Fibroblast of the aortic adventitia (primary cell): ENCODE results near the gene LMTK3. TPM values are rescaled to one million over a fixed set of nuclear protein-coding genes. Genes with fewer than 3 reads are reported as not detected.
A peak's percentile ranks its signal among the peaks of the same experiment; 100 is the strongest.
"Not testable (repeated sequence)": the region's sequence is repeated elsewhere in the genome, so short reads cannot be mapped to it uniquely, and the experiment has no call there.

Experiments used
- DNase-seq: peaks from one replicate; pipeline ENCODE4 v3.0.0-alpha.2; 2010; ENCODE audit warnings: low read depth
- H3K4me3 ChIP-seq: 2 replicates; pipeline ENCODE4 v1.5.1; 2011; ENCODE audit warnings: low read depth, mild to moderate bottlenecking, control low read depth, low read length, moderate library complexity
- total RNA-seq: library from RNA; depleted of rRNA; stranded (reverse); fragments of >200 nt; gene quantifications from 2 replicates; pipeline ENCODE4 v1.2.3, GENCODE V29; 2012; ENCODE audit warnings: low replicate concordance
- TF ChIP-seq, protein P1 (sequence below): IDR thresholded peaks from 2 replicates; pipeline ENCODE4 v1.5.1; 2011; ENCODE audit warnings: mild to moderate bottlenecking, low read length, control low read depth, inconsistent platforms; ENCODE audit not compliant: insufficient read depth

LMTK3 gene
- total RNA-seq, 1 donor, result not detected

GRCh38 chr19:48539503-48540096 is 28.0 kb upstream of the LMTK3 start:
- DNase-seq, result peak; percentile 63
- TF ChIP-seq, protein P1, sequence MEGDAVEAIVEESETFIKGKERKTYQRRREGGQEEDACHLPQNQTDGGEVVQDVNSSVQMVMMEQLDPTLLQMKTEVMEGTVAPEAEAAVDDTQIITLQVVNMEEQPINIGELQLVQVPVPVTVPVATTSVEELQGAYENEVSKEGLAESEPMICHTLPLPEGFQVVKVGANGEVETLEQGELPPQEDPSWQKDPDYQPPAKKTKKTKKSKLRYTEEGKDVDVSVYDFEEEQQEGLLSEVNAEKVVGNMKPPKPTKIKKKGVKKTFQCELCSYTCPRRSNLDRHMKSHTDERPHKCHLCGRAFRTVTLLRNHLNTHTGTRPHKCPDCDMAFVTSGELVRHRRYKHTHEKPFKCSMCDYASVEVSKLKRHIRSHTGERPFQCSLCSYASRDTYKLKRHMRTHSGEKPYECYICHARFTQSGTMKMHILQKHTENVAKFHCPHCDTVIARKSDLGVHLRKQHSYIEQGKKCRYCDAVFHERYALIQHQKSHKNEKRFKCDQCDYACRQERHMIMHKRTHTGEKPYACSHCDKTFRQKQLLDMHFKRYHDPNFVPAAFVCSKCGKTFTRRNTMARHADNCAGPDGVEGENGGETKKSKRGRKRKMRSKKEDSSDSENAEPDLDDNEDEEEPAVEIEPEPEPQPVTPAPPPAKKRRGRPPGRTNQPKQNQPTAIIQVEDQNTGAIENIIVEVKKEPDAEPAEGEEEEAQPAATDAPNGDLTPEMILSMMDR, result no peak
- no peak overlapping the region for H3K4me3 ChIP-seq

DNA sequence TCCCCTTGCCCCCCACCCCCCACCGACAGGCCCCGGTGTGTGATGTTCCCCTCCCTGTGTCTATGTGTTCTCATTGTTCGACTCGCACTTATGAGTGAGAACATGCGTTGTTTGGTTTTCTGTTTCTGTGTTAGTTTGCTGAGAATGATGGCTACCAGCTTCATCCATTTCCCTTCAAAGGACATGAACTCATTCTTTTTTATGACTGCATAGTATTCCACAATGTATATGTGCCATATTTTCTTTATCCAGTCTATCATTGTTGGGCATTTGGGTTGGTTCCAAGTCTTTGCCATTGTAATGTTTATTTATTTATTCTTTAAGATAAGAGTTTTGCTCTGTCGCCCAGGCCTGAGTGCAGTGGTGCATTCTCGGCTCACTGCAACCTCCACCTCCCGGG is 26.4 kb upstream of the LMTK3 start:
- not testable (repeated sequence) for DNase-seq, H3K4me3 ChIP-seq

DNA sequence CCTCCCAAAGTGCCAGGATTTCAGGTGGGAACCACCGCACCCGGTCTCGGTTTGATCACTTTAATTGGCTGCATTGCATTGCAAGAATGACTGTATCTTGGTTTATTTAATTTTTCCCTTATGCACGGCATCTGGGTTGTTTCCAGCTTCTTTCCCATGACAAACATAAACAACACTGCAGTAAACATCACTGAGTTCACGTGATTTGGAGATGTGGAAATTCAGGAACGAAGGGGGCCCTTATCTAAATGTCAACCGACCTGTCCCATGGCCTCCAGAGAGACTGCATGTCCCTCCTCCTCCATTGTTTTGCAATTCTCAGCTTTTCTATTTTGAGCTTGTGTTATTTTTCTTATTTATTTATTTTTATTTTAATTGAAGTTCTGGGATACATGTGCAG is 25.9 kb upstream of the LMTK3 start:
- TF ChIP-seq, protein P1, result no peak
- H3K4me3 ChIP-seq, result no peak overlapping the region
- no peak for DNase-seq

- H3K4me3 ChIP-seq, result no peak overlapping the region
- TF ChIP-seq, protein P1, result no peak
- DNase-seq, result no peak
Observed at GRCh38 chr19:48533770-48534169, 22.1 kb upstream of the LMTK3 start.

DNA sequence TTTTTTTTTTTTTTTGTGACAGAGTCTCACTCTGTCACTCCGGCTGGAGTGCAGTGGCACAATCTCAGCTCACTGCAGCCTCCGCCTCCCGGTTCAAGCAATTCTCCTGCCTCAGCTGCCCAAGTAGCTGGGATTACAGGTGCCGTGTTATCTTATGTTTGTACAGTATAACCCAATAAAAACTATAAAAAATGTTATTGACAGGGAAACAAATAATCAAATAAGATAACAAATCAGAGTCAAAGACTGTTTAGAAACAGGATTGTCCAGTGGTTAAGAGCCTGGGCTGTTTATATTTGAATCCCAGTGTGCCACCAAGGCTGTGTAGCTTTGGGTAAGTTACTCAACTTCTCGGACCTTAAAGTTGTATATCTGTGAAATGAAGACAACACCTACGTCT is 19.1 kb upstream of the LMTK3 start:
- no peak overlapping the region for H3K4me3 ChIP-seq
- TF ChIP-seq, protein P1, result no peak
- DNase-seq, result no peak

DNA sequence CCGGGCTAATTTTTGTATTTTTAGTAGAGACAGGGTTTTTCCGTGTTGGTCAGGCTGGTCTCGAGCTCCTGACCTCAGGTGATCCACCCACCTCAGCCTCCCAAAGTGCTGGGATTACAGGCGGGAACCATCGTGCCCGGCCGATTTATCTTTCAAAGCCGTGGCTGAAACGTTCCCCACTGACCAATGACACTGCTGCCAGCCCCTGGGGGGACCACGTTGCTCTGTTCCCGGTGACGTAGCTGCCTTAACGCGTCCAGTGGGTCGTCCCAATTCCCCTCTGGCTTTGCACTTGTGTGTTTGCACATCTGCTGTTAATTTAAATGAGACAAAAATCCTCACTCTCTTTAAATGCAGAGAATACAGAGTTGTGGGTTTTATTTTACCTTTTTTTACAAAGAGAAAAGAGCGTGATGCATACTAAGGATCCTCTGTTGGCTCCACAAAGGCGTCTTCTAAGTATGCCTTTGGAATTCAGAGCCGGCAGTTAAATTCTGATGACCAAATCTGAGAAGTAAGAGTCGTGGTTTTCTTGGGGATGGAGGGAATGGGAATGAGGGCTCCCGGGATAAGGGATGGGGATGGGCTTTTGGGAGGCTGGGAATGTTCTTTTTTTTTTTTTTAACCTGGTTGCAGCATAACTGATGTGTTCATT is 18.6 kb upstream of the LMTK3 start:
- no peak for DNase-seq
- TF ChIP-seq, protein P1, result no peak
- no peak overlapping the region for H3K4me3 ChIP-seq

DNA sequence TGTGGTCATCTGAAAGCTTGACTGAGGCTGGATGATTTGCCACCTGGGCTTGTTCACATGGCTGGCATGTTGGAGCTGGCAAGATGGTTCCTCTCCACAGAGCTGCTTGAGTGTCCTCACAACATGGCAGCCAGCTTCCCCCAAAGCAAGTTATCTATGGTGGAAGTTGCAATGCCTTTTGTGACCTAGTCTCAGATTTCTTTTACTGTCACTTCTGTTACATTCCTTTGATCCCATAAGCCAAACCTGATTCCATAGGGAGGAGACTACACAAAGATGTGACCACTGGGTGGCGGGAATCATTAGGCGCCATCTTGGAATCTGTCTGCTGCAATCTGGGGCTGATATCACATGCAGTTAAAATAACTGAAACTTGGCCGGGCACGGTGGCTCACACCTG is 17.5 kb upstream of the LMTK3 start:
- TF ChIP-seq, protein P1, result no peak
- no peak overlapping the region for H3K4me3 ChIP-seq
- no peak for DNase-seq
